ENCODE measurements around the gene CCND1.
"Not testable (repeated sequence)": the region's sequence is repeated elsewhere in the genome, so short reads cannot be mapped to it uniquely, and the experiment has no call there.

Gene CCND1

GRCh38 chr11:69605737-69606526, 35.0 kb upstream of the CCND1 start:
- Mint-ChIP-seq H3K4me3 (no peak overlapping the region), H3K36me3 (ENCODE audit: insufficient read depth) (no peaks in the 10 kb centered on the region), H3K4me1 (no peaks in the 10 kb centered on the region), H3K9me3 (peaks cover 6% of the 10 kb centered on the region), H3K27me3 (peaks cover 84% of the 10 kb centered on the region), H3K27ac (ENCODE audit: low read depth) (no peak overlapping the region)
- DNase-seq (ENCODE audit: low spot score in 2 of 2): no peak
- ATAC-seq (replicated peaks; ENCODE audit: extremely low read depth, poor library complexity, severe bottlenecking): no peak

GRCh38 chr11:69609351-69609750, 31.6 kb upstream of the CCND1 start:
- ATAC-seq (replicated peaks; ENCODE audit: extremely low read depth, poor library complexity, severe bottlenecking): no peak
- H3K27ac Mint-ChIP-seq (ENCODE audit: low read depth): no peak overlapping the region
- no peaks in the 10 kb centered on the region for H3K4me1 Mint-ChIP-seq
- H3K27me3 Mint-ChIP-seq: peaks cover 58% of the 10 kb centered on the region
- DNase-seq (ENCODE audit: low spot score in 2 of 2): no peak
- H3K36me3 Mint-ChIP-seq (ENCODE audit: insufficient read depth): no peaks in the 10 kb centered on the region
- H3K9me3 Mint-ChIP-seq: peaks cover 6% of the 10 kb centered on the region
- H3K4me3 Mint-ChIP-seq: no peak overlapping the region

- no peaks in the 10 kb centered on the region for H3K4me1 Mint-ChIP-seq
- peaks cover 6% of the 10 kb centered on the region for H3K9me3 Mint-ChIP-seq
- H3K36me3 Mint-ChIP-seq (ENCODE audit: insufficient read depth): no peaks in the 10 kb centered on the region
- H3K4me3 Mint-ChIP-seq: no peak overlapping the region
- no peak for DNase-seq (ENCODE audit: low spot score in 2 of 2)
- no peak for ATAC-seq (replicated peaks; ENCODE audit: extremely low read depth, poor library complexity, severe bottlenecking)
- H3K27ac Mint-ChIP-seq (ENCODE audit: low read depth): no peak overlapping the region
- H3K27me3 Mint-ChIP-seq: peaks cover 52% of the 10 kb centered on the region
Observed at GRCh38 chr11:69611548-69612526, 29.1 kb upstream of the CCND1 start.

GRCh38 chr11:69613594-69613993, 27.4 kb upstream of the CCND1 start:
- H3K27ac Mint-ChIP-seq (ENCODE audit: low read depth): no peak overlapping the region
- DNase-seq (ENCODE audit: low spot score in 2 of 2): no peak
- H3K36me3 Mint-ChIP-seq (ENCODE audit: insufficient read depth): no peaks in the 10 kb centered on the region
- ATAC-seq (replicated peaks; ENCODE audit: extremely low read depth, poor library complexity, severe bottlenecking): no peak
- H3K9me3 Mint-ChIP-seq: peaks cover 2% of the 10 kb centered on the region
- H3K27me3 Mint-ChIP-seq: peaks cover 52% of the 10 kb centered on the region
- no peak overlapping the region for H3K4me3 Mint-ChIP-seq
- H3K4me1 Mint-ChIP-seq: no peaks in the 10 kb centered on the region

GRCh38 chr11:69614085-69614484, 26.9 kb upstream of the CCND1 start:
- DNase-seq (ENCODE audit: low spot score in 2 of 2) (no peak), ATAC-seq (replicated peaks; ENCODE audit: extremely low read depth, poor library complexity, severe bottlenecking) (no peak)
- no peak overlapping the region for H3K27ac Mint-ChIP-seq (ENCODE audit: low read depth)
- H3K4me1 Mint-ChIP-seq: no peaks in the 10 kb centered on the region
- H3K9me3 Mint-ChIP-seq: no peaks in the 10 kb centered on the region
- H3K36me3 Mint-ChIP-seq (ENCODE audit: insufficient read depth): no peaks in the 10 kb centered on the region
- H3K27me3 Mint-ChIP-seq: peaks cover 52% of the 10 kb centered on the region
- no peak overlapping the region for H3K4me3 Mint-ChIP-seq

- H3K36me3 Mint-ChIP-seq (ENCODE audit: insufficient read depth): no peaks in the 10 kb centered on the region
- ATAC-seq (replicated peaks; ENCODE audit: extremely low read depth, poor library complexity, severe bottlenecking) (no peak), DNase-seq (ENCODE audit: low spot score in 2 of 2) (no peak)
- H3K27me3 Mint-ChIP-seq: peaks cover 60% of the 10 kb centered on the region
- no peaks in the 10 kb centered on the region for H3K4me1 Mint-ChIP-seq
- H3K27ac Mint-ChIP-seq (ENCODE audit: low read depth): no peak overlapping the region
- no peaks in the 10 kb centered on the region for H3K9me3 Mint-ChIP-seq
- H3K4me3 Mint-ChIP-seq: no peak overlapping the region
Observed at GRCh38 chr11:69615545-69616278, 25.2 kb upstream of the CCND1 start.

- DNase-seq (ENCODE audit: low spot score in 2 of 2) (no peak), ATAC-seq (replicated peaks; ENCODE audit: extremely low read depth, poor library complexity, severe bottlenecking) (no peak)
- no peak overlapping the region for H3K4me3 Mint-ChIP-seq
- H3K27me3 Mint-ChIP-seq: peaks cover 60% of the 10 kb centered on the region
- H3K4me1 Mint-ChIP-seq: no peaks in the 10 kb centered on the region
- no peaks in the 10 kb centered on the region for H3K36me3 Mint-ChIP-seq (ENCODE audit: insufficient read depth)
- no peak overlapping the region for H3K27ac Mint-ChIP-seq (ENCODE audit: low read depth)
- H3K9me3 Mint-ChIP-seq: no peaks in the 10 kb centered on the region
Observed at GRCh38 chr11:69617220-69617619, 23.7 kb upstream of the CCND1 start.

- H3K4me3 Mint-ChIP-seq: no peak overlapping the region
- ATAC-seq (replicated peaks; ENCODE audit: extremely low read depth, poor library complexity, severe bottlenecking) (no peak), DNase-seq (ENCODE audit: low spot score in 2 of 2) (no peak)
- no peaks in the 10 kb centered on the region for H3K9me3 Mint-ChIP-seq
- no peaks in the 10 kb centered on the region for H3K36me3 Mint-ChIP-seq (ENCODE audit: insufficient read depth)
- no peak overlapping the region for H3K27ac Mint-ChIP-seq (ENCODE audit: low read depth)
- peaks cover 60% of the 10 kb centered on the region for H3K27me3 Mint-ChIP-seq
- H3K4me1 Mint-ChIP-seq: no peaks in the 10 kb centered on the region
Observed at GRCh38 chr11:69617682-69618081, 23.3 kb upstream of the CCND1 start.

GRCh38 chr11:69618237-69618636, 22.7 kb upstream of the CCND1 start:
- H3K27ac Mint-ChIP-seq (ENCODE audit: low read depth): no peak overlapping the region
- no peaks in the 10 kb centered on the region for H3K36me3 Mint-ChIP-seq (ENCODE audit: insufficient read depth)
- peaks cover 60% of the 10 kb centered on the region for H3K27me3 Mint-ChIP-seq
- no peak overlapping the region for H3K4me3 Mint-ChIP-seq
- ATAC-seq (replicated peaks; ENCODE audit: extremely low read depth, poor library complexity, severe bottlenecking): no peak
- H3K4me1 Mint-ChIP-seq: no peaks in the 10 kb centered on the region
- no peaks in the 10 kb centered on the region for H3K9me3 Mint-ChIP-seq
- no peak for DNase-seq (ENCODE audit: low spot score in 2 of 2)

GRCh38 chr11:69620683-69621290, 20.2 kb upstream of the CCND1 start:
- Mint-ChIP-seq H3K27ac (ENCODE audit: low read depth) (no peak overlapping the region), H3K36me3 (ENCODE audit: insufficient read depth) (no peaks in the 10 kb centered on the region), H3K4me1 (no peaks in the 10 kb centered on the region), H3K4me3 (no peak overlapping the region), H3K9me3 (no peaks in the 10 kb centered on the region), H3K27me3 (peaks cover 64% of the 10 kb centered on the region)
- no peak for DNase-seq (ENCODE audit: low spot score in 2 of 2)
- ATAC-seq (replicated peaks; ENCODE audit: extremely low read depth, poor library complexity, severe bottlenecking): no peak

- not testable (repeated sequence) for ATAC-seq (replicated peaks; ENCODE audit: extremely low read depth, poor library complexity, severe bottlenecking); DNase-seq (ENCODE audit: low spot score in 2 of 2); H3K9me3 Mint-ChIP-seq; H3K27ac Mint-ChIP-seq (ENCODE audit: low read depth); H3K4me1 Mint-ChIP-seq; H3K36me3 Mint-ChIP-seq (ENCODE audit: insufficient read depth); H3K4me3 Mint-ChIP-seq
- H3K27me3 Mint-ChIP-seq: peaks cover 66% of the 10 kb centered on the region
Observed at GRCh38 chr11:69622097-69622681, 18.8 kb upstream of the CCND1 start.

- DNase-seq (ENCODE audit: low spot score in 2 of 2) (no peak), ATAC-seq (replicated peaks; ENCODE audit: extremely low read depth, poor library complexity, severe bottlenecking) (no peak)
- H3K4me3 Mint-ChIP-seq: no peak overlapping the region
- H3K27me3 Mint-ChIP-seq: peaks cover 58% of the 10 kb centered on the region
- no peaks in the 10 kb centered on the region for H3K4me1 Mint-ChIP-seq
- peaks cover 1% of the 10 kb centered on the region for H3K9me3 Mint-ChIP-seq
- H3K36me3 Mint-ChIP-seq (ENCODE audit: insufficient read depth): no peaks in the 10 kb centered on the region
- H3K27ac Mint-ChIP-seq (ENCODE audit: low read depth): no peak overlapping the region
Observed at GRCh38 chr11:69624293-69624692, 16.7 kb upstream of the CCND1 start.
